ENCODE measurements around the gene SUCO. TPM values are rescaled to one million over a fixed set of nuclear protein-coding genes. Genes with fewer than 3 reads are reported as not detected.
"Not testable (repeated sequence)": the region's sequence is repeated elsewhere in the genome, so short reads cannot be mapped to it uniquely, and the experiment has no call there.

The SUCO gene
- total RNA-seq, 4 donors from 2014 or later: 21.1 to 31.6 (median 22.3) TPM

DNA sequence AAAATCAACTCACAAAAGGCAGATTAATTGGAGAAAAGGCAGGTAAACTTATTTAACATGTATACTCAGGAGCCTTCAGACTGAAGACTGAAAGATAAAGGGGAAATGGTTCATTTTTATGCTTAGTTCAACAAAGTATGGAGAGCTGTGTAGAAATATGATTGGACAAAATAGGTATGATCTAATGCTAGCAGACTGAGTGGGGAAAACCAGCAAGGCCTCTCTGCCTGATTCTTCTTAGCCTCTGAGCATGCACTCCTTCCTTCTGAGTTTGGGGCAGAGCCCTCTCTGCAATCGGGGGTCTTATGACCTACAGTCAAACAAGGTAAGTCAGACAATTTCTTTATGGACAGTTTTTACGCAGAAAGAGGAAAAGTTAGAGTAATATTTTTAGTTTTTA is 38.8 kb upstream of the SUCO start:
- intact Hi-C loops (cut with DNase I): no loop called here
- Histone ChIP-seq H3K9me3 (no peaks in the 10 kb centered on the region), H3K27ac (replicated peaks in 1 of 4) (no peak overlapping the region), H3K4me1 (peaks cover 4 to 18% (median 14%) of the 10 kb centered on the region in 4 donors), H3K4me3 (no peak overlapping the region), H3K27me3 (no peaks in the 10 kb centered on the region), H3K36me3 (no peaks in the 10 kb centered on the region)
- WGBS: 95% methylated on average over 2 of the region's 2 CpGs
- no peak for TF ChIP-seq POLR2AphosphoS5 (IDR thresholded peaks at IDR 0.05)
- no peak for TF ChIP-seq CTCF (IDR thresholded peaks at IDR 0.05)
- no peak for TF ChIP-seq POLR2A (IDR thresholded peaks at IDR 0.05; ENCODE audit: low read depth)
- no peak for TF ChIP-seq EP300 (IDR thresholded peaks at IDR 0.05)
- no peak for DNase-seq (ENCODE audit: extremely low spot score)

DNA sequence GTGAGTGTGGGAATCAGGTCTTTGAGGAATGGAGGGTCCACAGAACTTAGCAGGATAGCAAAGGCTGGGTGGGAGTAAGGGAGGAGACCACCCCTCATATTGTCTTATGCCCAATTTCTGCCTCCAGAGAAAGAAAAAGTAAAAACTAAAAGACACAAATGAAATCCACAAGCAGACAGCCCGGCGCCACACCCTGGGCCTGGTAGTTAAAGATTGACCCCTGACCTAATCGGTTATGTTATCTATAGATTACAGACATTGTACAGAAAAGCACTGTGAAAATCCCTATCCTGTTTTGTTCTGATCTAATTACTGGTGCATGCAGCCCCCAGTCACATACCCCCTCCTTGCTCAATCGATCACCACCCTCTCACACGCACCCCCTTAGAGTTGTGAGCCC is 36.8 kb upstream of the SUCO start:
- intact Hi-C loops (cut with DNase I); H3K36me3 ChIP-seq; H3K4me3 ChIP-seq; H3K9me3 ChIP-seq; H3K27me3 ChIP-seq; DNase-seq (ENCODE audit: extremely low spot score); H3K27ac ChIP-seq (replicated peaks in 1 of 4): not testable (repeated sequence)
- peaks cover 4 to 18% (median 14%) of the 10 kb centered on the region in 4 donors for H3K4me1 ChIP-seq
- 92% methylated on average over 5 of the region's 5 CpGs for WGBS

- no peak for DNase-seq (ENCODE audit: extremely low spot score)
- 22% methylated on average over 1 of the region's 1 CpG for WGBS
- no peak overlapping the region for H3K4me3 ChIP-seq
- peak overlapping the region; percentile 44 to 71 (median 50) for H3K27ac ChIP-seq (replicated peaks in 1 of 4)
- no peaks in the 10 kb centered on the region for H3K36me3 ChIP-seq
- intact Hi-C loops (cut with DNase I): no loop called here
- peaks cover 4 to 18% (median 14%) of the 10 kb centered on the region in 4 donors for H3K4me1 ChIP-seq
- H3K27me3 ChIP-seq: no peaks in the 10 kb centered on the region
- no peaks in the 10 kb centered on the region for H3K9me3 ChIP-seq
- no peak for TF ChIP-seq CTCF (IDR thresholded peaks at IDR 0.05)
- no peak for TF ChIP-seq EP300 (IDR thresholded peaks at IDR 0.05)
- no peak for TF ChIP-seq POLR2A (IDR thresholded peaks at IDR 0.05; ENCODE audit: low read depth)
- no peak for TF ChIP-seq POLR2AphosphoS5 (IDR thresholded peaks at IDR 0.05)
Measured at GRCh38 chr1:172496678-172497077, 36.3 kb upstream of the SUCO start.

GRCh38 chr1:172497230-172497629 is 35.7 kb upstream of the SUCO start:
- intact Hi-C loops (cut with DNase I): no loop called here
- H3K27me3 ChIP-seq: no peaks in the 10 kb centered on the region
- WGBS: 35% methylated on average over 5 of the region's 5 CpGs
- no peaks in the 10 kb centered on the region for H3K36me3 ChIP-seq
- H3K4me3 ChIP-seq: no peak overlapping the region
- peaks cover 4 to 18% (median 14%) of the 10 kb centered on the region in 4 donors for H3K4me1 ChIP-seq
- no peaks in the 10 kb centered on the region for H3K9me3 ChIP-seq
- TF ChIP-seq CTCF (IDR thresholded peaks at IDR 0.05) (no peak), POLR2AphosphoS5 (IDR thresholded peaks at IDR 0.05) (no peak), EP300 (IDR thresholded peaks at IDR 0.05) (no peak), POLR2A (IDR thresholded peaks at IDR 0.05; ENCODE audit: low read depth) (no peak)
- DNase-seq (ENCODE audit: extremely low spot score): no peak
- H3K27ac ChIP-seq (replicated peaks in 1 of 4): peak overlapping the region; percentile 44 to 71 (median 50)

DNA sequence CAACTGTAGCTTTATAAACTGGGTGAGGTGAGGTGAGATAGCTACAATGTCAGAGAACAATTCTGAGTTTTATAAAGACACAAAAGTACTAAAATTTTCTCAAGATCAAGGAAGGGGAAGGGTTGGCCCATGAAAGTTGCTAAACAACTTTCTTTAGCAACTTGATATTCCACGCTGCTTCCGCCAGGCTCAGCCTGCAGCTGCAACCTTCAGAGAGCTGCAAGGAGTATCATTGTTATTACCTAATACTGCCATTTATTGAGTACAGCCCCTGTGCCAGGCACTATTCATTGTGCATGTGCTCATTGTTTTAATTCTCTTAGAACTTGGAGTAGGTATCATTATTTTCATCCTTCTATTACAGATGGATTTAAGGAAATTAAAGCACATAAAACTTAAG is 34.1 kb upstream of the SUCO start:
- Histone ChIP-seq H3K36me3 (no peaks in the 10 kb centered on the region), H3K27me3 (no peaks in the 10 kb centered on the region), H3K4me3 (no peak overlapping the region), H3K27ac (replicated peaks in 1 of 4) (no peak overlapping the region), H3K9me3 (no peaks in the 10 kb centered on the region), H3K4me1 (peaks cover 4 to 18% (median 14%) of the 10 kb centered on the region in 4 donors)
- intact Hi-C loops (cut with DNase I): no loop called here
- WGBS: 85% methylated on average over 2 of the region's 2 CpGs
- no peak for TF ChIP-seq CTCF (IDR thresholded peaks at IDR 0.05)
- TF ChIP-seq POLR2A (IDR thresholded peaks at IDR 0.05; ENCODE audit: low read depth): no peak
- no peak for TF ChIP-seq EP300 (IDR thresholded peaks at IDR 0.05)
- no peak for TF ChIP-seq POLR2AphosphoS5 (IDR thresholded peaks at IDR 0.05)
- DNase-seq (ENCODE audit: extremely low spot score): no peak

Measured in esophagus muscularis mucosa (tissue), 4 donors.